Cardiac muscle cell (in vitro differentiated cells and primary cell): ENCODE measurements around the gene SBF2. TPM values are rescaled to one million over a fixed set of nuclear protein-coding genes. Genes with fewer than 3 reads are reported as not detected.
A peak's percentile ranks its signal among the peaks of the same experiment; 100 is the strongest.

ENCODE experiments used
- DNase-seq, 2 donors: peaks; one replicate each; pipeline versions ENCODE4 v3.0.0 to v3.0.0-alpha.2; 2010 to 2017; ENCODE audit warnings: low read depth in 1 of 2, low spot score in 1 of 2
- H3K27ac ChIP-seq: fragments of 200-600 bp; sonication (generic); 2 replicates; pipeline ENCODE4 v1.5.1; 2016
- H3K27me3 ChIP-seq: fragments of 200-600 bp; sonication (generic); 2 replicates; pipeline ENCODE4 v1.6.0; 2016; ENCODE audit warnings: control low read depth
- H3K36me3 ChIP-seq: fragments of 200-600 bp; sonication (generic); 2 replicates; pipeline ENCODE4 v1.5.1; 2016; ENCODE audit warnings: control low read depth
- H3K4me1 ChIP-seq: fragments of 200-600 bp; sonication (generic); 2 replicates; pipeline ENCODE4 v1.8.1; 2017; ENCODE audit warnings: low read depth, mild to moderate bottlenecking, mixed run types
- H3K4me3 ChIP-seq: fragments of 200-600 bp; sonication (generic); 2 replicates; pipeline ENCODE4 v1.5.1; 2016; ENCODE audit warnings: mild to moderate bottlenecking
- H3K9me3 ChIP-seq: fragments of 200-600 bp; sonication (generic); 2 replicates; pipeline ENCODE4 v1.5.1; 2017; ENCODE audit warnings: low read depth, mild to moderate bottlenecking, control low read depth
- polyA plus RNA-seq: library from polyadenylated mRNA; unstranded; fragments of >200 nt; fragmentation: Nextera tagmentation; extraction: Ambion mirVana; gene quantifications from 2 replicates; pipeline ENCODE4 v1.2.1, GENCODE V29; 2016
- total RNA-seq: library from RNA; depleted of rRNA; stranded (reverse); fragments of >200 nt; gene quantifications from 2 replicates; pipeline ENCODE4 v1.2.3, GENCODE V29; 2016
- TF ChIP-seq, protein P1 (sequence below): IDR thresholded peaks from 2 replicates; pipeline ENCODE4 v1.5.1; 2012; ENCODE audit warnings: low read depth, mild to moderate bottlenecking, low read length

The SBF2 gene
- total and polyA plus RNA-seq, 2 experiments from 2014 or later, result 13.3 to 32.3 TPM

DNA sequence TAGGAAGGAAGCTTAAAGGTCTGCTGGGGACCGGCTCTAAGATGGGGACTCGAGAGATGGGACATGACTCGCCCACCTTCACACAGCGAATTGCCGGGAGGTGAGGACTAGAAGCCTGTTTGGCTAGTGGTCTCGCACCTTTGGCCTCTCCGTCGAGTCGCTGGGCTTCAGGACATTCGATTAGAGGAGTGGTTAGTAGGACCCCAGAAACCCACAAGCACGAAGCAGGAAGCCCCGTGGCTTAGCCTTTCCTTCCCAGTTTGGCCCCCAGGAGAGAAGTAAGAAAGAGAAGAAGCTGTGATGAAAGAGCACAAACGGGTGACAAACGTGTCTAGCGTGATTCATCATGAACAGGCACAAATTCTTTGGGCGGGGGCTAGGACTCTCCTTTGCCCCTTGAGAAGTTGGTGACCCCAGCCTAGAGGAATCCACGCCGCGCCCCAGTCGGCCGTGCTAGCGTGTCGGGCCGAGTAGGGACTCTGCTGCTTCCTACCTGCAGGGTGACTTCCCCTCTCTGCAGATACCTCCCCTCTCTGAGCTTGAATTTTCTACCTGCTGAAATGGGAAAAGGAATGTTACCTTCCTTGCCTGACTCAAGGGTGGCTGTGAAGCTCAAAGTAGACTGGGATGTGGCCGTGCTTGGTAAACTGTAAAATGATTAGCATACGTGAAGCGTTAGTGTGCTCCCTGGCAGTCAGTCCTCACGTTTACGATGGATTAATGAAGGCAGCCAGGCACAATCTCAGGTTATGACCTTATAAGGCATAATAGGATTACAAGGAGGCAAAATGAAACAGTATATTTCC lies 9.7 kb upstream of the SBF2 start:
- Histone ChIP-seq H3K4me3 (peak overlapping the region; percentile 68), H3K27ac (peak overlapping the region; percentile 61), H3K4me1 (peaks cover 6% of the 10 kb centered on the region), H3K9me3 (no peaks in the 10 kb centered on the region), H3K36me3 (no peaks in the 10 kb centered on the region), H3K27me3 (peaks cover 33% of the 10 kb centered on the region)
- TF ChIP-seq, protein P1, sequence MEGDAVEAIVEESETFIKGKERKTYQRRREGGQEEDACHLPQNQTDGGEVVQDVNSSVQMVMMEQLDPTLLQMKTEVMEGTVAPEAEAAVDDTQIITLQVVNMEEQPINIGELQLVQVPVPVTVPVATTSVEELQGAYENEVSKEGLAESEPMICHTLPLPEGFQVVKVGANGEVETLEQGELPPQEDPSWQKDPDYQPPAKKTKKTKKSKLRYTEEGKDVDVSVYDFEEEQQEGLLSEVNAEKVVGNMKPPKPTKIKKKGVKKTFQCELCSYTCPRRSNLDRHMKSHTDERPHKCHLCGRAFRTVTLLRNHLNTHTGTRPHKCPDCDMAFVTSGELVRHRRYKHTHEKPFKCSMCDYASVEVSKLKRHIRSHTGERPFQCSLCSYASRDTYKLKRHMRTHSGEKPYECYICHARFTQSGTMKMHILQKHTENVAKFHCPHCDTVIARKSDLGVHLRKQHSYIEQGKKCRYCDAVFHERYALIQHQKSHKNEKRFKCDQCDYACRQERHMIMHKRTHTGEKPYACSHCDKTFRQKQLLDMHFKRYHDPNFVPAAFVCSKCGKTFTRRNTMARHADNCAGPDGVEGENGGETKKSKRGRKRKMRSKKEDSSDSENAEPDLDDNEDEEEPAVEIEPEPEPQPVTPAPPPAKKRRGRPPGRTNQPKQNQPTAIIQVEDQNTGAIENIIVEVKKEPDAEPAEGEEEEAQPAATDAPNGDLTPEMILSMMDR, result no peak
- DNase-seq, result peak; percentile 24 to 57

DNA sequence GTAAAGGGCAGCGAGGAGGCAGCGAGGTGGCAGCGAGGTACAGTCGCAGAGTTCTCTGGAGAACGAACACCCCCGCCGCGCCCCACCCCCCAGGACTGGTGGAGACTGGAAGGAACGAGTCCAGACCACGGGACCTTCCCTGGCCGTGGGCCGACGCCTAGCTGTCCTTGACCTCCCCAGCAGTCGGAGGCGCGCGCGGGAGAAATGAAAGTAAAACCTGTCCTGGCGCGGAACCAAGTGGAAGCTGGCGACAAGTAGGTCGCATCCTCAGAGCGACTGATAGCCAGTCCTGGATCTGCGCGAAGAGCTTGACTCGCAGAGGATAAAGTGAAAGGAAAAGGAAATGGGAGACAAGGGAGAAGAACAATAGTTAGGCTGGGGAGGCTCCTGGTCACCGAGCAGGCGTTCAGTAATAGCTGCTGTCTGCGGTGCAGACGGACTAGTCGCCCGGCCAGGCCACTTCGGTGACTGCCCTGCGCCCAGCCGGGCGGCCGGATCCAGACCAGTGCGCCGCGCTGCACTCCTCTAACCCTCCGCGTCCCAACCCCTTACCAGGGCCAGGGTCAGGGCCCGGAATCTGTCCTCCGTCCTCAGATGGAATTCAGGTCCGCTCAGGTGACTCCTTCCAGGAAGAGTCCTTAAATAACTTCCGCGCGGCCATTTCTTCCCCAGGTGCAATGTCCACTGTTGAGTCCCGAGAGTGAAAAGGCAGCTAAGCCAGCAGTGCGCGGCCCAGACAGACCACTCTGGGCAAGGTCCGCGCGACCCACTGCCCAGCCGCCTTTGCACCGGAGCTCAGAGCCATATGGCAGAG lies 8.9 kb upstream of the SBF2 start:
- no peaks in the 10 kb centered on the region for H3K36me3 ChIP-seq
- TF ChIP-seq, protein P1, result no peak
- H3K27ac ChIP-seq, result no peak overlapping the region
- peaks cover 33% of the 10 kb centered on the region for H3K27me3 ChIP-seq
- peak; percentile 64 to 72 for DNase-seq
- no peaks in the 10 kb centered on the region for H3K9me3 ChIP-seq
- peak overlapping the region; percentile 68 for H3K4me3 ChIP-seq
- H3K4me1 ChIP-seq, result peaks cover 13% of the 10 kb centered on the region

DNA sequence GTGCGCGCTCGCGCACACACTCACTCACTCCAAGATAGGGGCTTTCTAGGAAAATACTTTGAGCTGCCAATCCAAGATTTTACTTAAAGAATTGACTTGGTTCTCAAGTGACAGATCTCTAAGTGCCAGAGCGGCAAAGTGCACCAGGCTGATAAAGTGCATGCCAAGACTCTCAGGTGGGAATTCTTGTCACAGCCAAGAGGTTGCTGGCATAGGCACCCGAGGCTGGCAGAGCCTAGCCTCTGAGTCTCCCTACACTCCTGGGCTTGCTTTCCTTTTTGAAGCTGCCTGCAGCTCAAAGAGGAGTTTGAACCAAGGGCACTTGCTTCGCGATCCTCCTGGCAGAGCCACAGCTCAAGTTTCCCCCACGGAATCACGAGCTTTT lies 8.3 kb upstream of the SBF2 start:
- TF ChIP-seq, protein P1, result no peak
- Histone ChIP-seq H3K4me3 (peak overlapping the region; percentile 68), H3K4me1 (peaks cover 19% of the 10 kb centered on the region), H3K36me3 (no peaks in the 10 kb centered on the region), H3K27ac (no peak overlapping the region), H3K27me3 (peaks cover 33% of the 10 kb centered on the region), H3K9me3 (no peaks in the 10 kb centered on the region)
- DNase-seq, result peak; percentile 19 to 33

DNA sequence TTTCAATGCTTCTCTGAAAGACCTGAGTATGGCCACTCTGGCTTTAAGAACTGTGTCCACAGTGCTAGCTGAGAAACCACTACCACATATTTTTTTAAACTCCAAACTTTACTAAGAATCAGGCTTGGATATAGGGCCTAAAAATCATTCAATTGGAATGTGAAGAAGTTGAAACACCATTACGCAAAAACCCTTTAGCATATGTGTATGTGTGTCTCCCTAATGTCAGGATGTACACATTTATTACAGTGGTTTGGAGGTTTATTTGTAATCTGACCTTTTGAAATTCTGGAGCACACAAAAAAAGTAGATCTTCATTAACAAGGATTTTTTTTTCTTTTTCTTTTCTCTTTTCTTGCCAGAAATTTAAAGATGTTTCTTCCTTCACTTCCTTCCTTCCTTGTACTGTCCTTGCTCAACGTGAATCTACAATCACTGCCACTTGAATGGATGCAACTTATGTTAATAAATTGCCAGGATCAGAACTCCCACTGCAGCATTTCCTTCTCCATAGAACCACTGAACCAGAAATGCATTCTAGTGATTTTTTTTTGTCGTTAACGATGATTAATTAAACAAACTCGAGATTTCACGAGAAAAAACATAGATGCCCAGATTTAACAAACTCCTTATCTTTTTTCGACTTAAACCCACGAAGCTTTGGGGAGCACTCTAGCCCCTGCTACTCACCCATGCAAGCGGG lies 7.8 kb upstream of the SBF2 start:
- TF ChIP-seq, protein P1, result no peak
- Histone ChIP-seq H3K27me3 (peaks cover 33% of the 10 kb centered on the region), H3K9me3 (no peaks in the 10 kb centered on the region), H3K27ac (no peak overlapping the region), H3K4me1 (peaks cover 19% of the 10 kb centered on the region), H3K4me3 (peak overlapping the region; percentile 68), H3K36me3 (no peaks in the 10 kb centered on the region)
- DNase-seq, result peak in 1 of 2 donors; percentile 76

DNA sequence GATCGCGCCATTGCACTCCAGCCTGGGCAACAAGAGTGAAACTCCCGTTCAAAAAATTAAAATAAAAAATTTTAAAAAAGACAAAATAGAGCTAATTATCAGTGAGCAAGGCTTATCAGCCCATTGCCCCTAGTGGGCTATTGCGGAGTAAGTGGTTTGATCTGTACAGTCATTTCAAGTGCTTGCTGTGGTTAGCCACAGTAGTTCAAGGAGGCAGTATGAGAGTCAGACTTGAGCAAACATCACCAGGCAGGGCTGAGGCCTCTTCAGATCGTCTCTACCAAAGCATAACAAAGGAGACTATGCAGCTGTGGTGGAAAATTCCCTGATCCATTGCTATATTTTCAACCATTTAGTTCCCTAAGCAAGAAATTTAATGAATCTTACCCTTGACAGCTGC lies 4.3 kb upstream of the SBF2 start:
- Histone ChIP-seq H3K27ac (no peak overlapping the region), H3K9me3 (no peaks in the 10 kb centered on the region), H3K4me1 (peaks cover 19% of the 10 kb centered on the region), H3K36me3 (no peaks in the 10 kb centered on the region), H3K27me3 (peaks cover 43% of the 10 kb centered on the region), H3K4me3 (no peak overlapping the region)
- peak; percentile 32 to 80 for DNase-seq
- TF ChIP-seq, protein P1, result peak; percentile 32
